ENCODE results near the gene LRRN3. TPM values are rescaled to one million over a fixed set of nuclear protein-coding genes. Genes with fewer than 3 reads are reported as not detected.

The LRRN3 gene
- polyA plus RNA-seq, 2 of the 4 experiments (the other 2 are of a cell fraction): 0.05 to 0.06 TPM

- WGBS (ENCODE audit: missing lambda C conversion rate): 94% methylated on average over 1 of the region's 1 CpG
- ChIA-PET CTCF (no interaction called here), POLR2A (no interaction called here)
- Histone ChIP-seq H3K27ac (no peak overlapping the region), H3K4me3 (no peak overlapping the region), H3K9me3 (no peaks in the 10 kb centered on the region), H3K4me1 (0 out of 3 replicates have a peak, but pooled peaks cover 3% of the 10 kb centered on the region), H3K4me2 (no peak overlapping the region)
- no peak for DNase-seq (ENCODE audit: low read depth in 1 of 2, low spot score in 1 of 2)
- no peak for ATAC-seq
- no peak for FAIRE-seq
- no peak for TF ChIP-seq MAZ (IDR thresholded peaks at IDR 0.05; ENCODE audit: borderline replicate concordance, low read depth, low read length)
- TF ChIP-seq MAFK (IDR thresholded peaks at IDR 0.05; ENCODE audit: partially characterized antibody): peak; percentile 76
- no peak for TF ChIP-seq POLR2A (IDR thresholded peaks at IDR 0.05; ENCODE audit: low read length)
- no peak for TF ChIP-seq ZC3H11A (IDR thresholded peaks at IDR 0.05)
Observed at GRCh38 chr7:111080495-111081105, 10.3 kb upstream of the LRRN3 start.

GRCh38 chr7:111081546-111082267, 9.2 kb upstream of the LRRN3 start:
- ChIA-PET CTCF (no interaction called here), POLR2A (no interaction called here)
- Histone ChIP-seq H3K4me2 (no peak overlapping the region), H3K27ac (no peak overlapping the region), H3K4me1 (no peaks in the 10 kb centered on the region), H3K4me3 (no peak overlapping the region), H3K9me3 (no peaks in the 10 kb centered on the region)
- DNase-seq (ENCODE audit: low read depth in 1 of 2, low spot score in 1 of 2) (no peak), ATAC-seq (no peak), FAIRE-seq (no peak)
- 87% methylated on average over 4 of the region's 4 CpGs for WGBS (ENCODE audit: missing lambda C conversion rate)
- no peak for TF ChIP-seq CEBPB (IDR thresholded peaks at IDR 0.05)
- TF ChIP-seq PBX3 (IDR thresholded peaks at IDR 0.05): no peak
- no peak for TF ChIP-seq POLR2A (IDR thresholded peaks at IDR 0.05; ENCODE audit: low read length)
- TF ChIP-seq MAFK (IDR thresholded peaks at IDR 0.05; ENCODE audit: partially characterized antibody): no peak
- no peak for TF ChIP-seq ATOH8 (CRISPR knock-in tag; IDR thresholded peaks at IDR 0.05; ENCODE audit: low read depth)
- no peak for TF ChIP-seq EP300 (IDR thresholded peaks at IDR 0.05)
- TF ChIP-seq MAZ (IDR thresholded peaks at IDR 0.05; ENCODE audit: borderline replicate concordance, low read depth, low read length): no peak
- no peak for TF ChIP-seq JUNB (IDR thresholded peaks at IDR 0.05)
- TF ChIP-seq EHMT2 (IDR thresholded peaks at IDR 0.05; ENCODE audit: low read depth): no peak
- no peak for TF ChIP-seq NPAS2 (CRISPR knock-in tag; IDR thresholded peaks at IDR 0.05; ENCODE audit: borderline replicate concordance)
- no peak for TF ChIP-seq FOSL2 (IDR thresholded peaks at IDR 0.05)
- no peak for TF ChIP-seq FOSL2 (CRISPR knock-in tag; IDR thresholded peaks at IDR 0.05)
- TF ChIP-seq RCOR1 (IDR thresholded peaks at IDR 0.05; ENCODE audit: low read depth, low read length): no peak
- no peak for TF ChIP-seq NR3C1 (IDR thresholded peaks at IDR 0.05)
- no peak for TF ChIP-seq ZFP36 (IDR thresholded peaks at IDR 0.05; ENCODE audit: borderline replicate concordance, partially characterized antibody)

- ATAC-seq: no peak
- TF ChIP-seq ZC3H11A (IDR thresholded peaks at IDR 0.05): no peak
- no peak for TF ChIP-seq HOXB5 (CRISPR knock-in tag; IDR thresholded peaks at IDR 0.05)
- no peak for TF ChIP-seq CHD4 (IDR thresholded peaks at IDR 0.05; ENCODE audit: borderline replicate concordance)
- TF ChIP-seq NFE2L2 (conservative IDR thresholded peaks at IDR 0.05; ENCODE audit: low read length): no peak
- TF ChIP-seq HDAC2 (IDR thresholded peaks at IDR 0.05): no peak
- TF ChIP-seq FOSB (CRISPR knock-in tag; IDR thresholded peaks at IDR 0.05): no peak
- TF ChIP-seq ELK1 (IDR thresholded peaks at IDR 0.05; ENCODE audit: low read depth, low read length): no peak
- no peak for TF ChIP-seq HOXA7 (CRISPR knock-in tag; IDR thresholded peaks at IDR 0.05)
- no peak for TF ChIP-seq PHF8 (IDR thresholded peaks at IDR 0.05; ENCODE audit: borderline replicate concordance, low read depth)
- no peak for TF ChIP-seq EP300 (IDR thresholded peaks at IDR 0.05)
- no peak for TF ChIP-seq ESRRA (IDR thresholded peaks at IDR 0.05; ENCODE audit: borderline replicate concordance, low read length)
- H3K9me3 ChIP-seq: no peaks in the 10 kb centered on the region
- POLR2A ChIA-PET: no interaction called here
- 55% methylated on average over 4 of the region's 4 CpGs for WGBS (ENCODE audit: missing lambda C conversion rate)
- CTCF ChIA-PET: no interaction called here
- H3K27ac ChIP-seq: no peak overlapping the region
- no peak for DNase-seq (ENCODE audit: low read depth in 1 of 2, low spot score in 1 of 2)
- FAIRE-seq: no peak
- H3K4me2 ChIP-seq: no peak overlapping the region
- H3K4me3 ChIP-seq: no peak overlapping the region
- no peaks in the 10 kb centered on the region for H3K4me1 ChIP-seq
Observed at GRCh38 chr7:111082351-111082750, 8.6 kb upstream of the LRRN3 start.
